ENCODE measurements around the gene AGO4.
"Not testable (repeated sequence)": the region's sequence is repeated elsewhere in the genome, so short reads cannot be mapped to it uniquely, and the experiment has no call there.

DNA sequence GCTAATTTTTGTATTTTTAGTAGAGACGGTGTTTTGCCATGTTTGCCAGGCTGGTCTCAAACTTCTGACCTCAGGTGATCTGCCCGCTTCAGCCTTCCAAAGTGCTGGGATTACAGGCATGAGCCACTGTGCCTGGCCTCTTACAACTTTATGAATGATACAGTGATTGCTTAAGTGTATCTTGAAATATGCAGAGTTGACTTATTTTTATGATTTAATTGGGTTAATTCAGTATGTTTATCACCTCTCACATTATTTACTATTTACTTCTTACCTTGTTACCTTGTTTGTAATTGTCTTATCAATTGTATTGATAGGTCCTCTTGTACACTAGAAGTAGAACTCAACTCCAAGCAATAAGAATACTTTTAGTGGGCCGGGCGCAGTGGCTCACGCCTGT lies 4.9 kb downstream of the AGO4 start:
- TF ChIP-seq, protein P1, sequence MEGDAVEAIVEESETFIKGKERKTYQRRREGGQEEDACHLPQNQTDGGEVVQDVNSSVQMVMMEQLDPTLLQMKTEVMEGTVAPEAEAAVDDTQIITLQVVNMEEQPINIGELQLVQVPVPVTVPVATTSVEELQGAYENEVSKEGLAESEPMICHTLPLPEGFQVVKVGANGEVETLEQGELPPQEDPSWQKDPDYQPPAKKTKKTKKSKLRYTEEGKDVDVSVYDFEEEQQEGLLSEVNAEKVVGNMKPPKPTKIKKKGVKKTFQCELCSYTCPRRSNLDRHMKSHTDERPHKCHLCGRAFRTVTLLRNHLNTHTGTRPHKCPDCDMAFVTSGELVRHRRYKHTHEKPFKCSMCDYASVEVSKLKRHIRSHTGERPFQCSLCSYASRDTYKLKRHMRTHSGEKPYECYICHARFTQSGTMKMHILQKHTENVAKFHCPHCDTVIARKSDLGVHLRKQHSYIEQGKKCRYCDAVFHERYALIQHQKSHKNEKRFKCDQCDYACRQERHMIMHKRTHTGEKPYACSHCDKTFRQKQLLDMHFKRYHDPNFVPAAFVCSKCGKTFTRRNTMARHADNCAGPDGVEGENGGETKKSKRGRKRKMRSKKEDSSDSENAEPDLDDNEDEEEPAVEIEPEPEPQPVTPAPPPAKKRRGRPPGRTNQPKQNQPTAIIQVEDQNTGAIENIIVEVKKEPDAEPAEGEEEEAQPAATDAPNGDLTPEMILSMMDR (IDR thresholded peaks at IDR 0.05) = not testable (repeated sequence)
- not testable (repeated sequence) for TF ChIP-seq POLR2A (IDR thresholded peaks at IDR 0.05)
